Common myeloid progenitor, CD34-positive (primary cell): ENCODE results near the gene DAD1.

Experiments
- CTCF ChIA-PET: fragments of 350-600 bp; sonication (Branson Sonifier 250); formaldehyde crosslinking; loops from one replicate; lab custom pipeline; 2021; ENCODE audit warnings: antibody characterized with exemption; lab: Charles Lee
- POLR2A ChIA-PET: fragments of 350-600 bp; sonication (Branson Sonifier 250); formaldehyde crosslinking; loops from one replicate; lab custom pipeline; 2021; ENCODE audit warnings: antibody characterized with exemption; lab: Charles Lee
- DNase-seq, 3 donors: peaks; one replicate each; pipeline versions ENCODE4 v3.0.0 to v3.0.0-alpha.2; 2013
- H3K27ac ChIP-seq, 2 experiments: 1 replicate in 1 of 2; 2 replicates in 1 of 2; pipeline ENCODE4 v1.7.0; 2013; ENCODE audit warnings: inconsistent platforms in 2 of 2, low read length in 2 of 2, mild to moderate bottlenecking in 2 of 2, low read depth in 1 of 2, moderate library complexity in 1 of 2; ENCODE audit not compliant: severe bottlenecking in 2 of 2, insufficient read depth in 1 of 2, poor library complexity in 1 of 2
- H3K27me3 ChIP-seq, 5 experiments: replicated peaks in 2 of 5; 1 replicate in 3 of 5; 2 replicates in 2 of 5; pipeline versions ENCODE4 v1.6.1 to v1.7.0; 2013; ENCODE audit warnings: low read length in 4 of 5, mild to moderate bottlenecking in 2 of 5, moderate library complexity in 2 of 5, inconsistent platforms in 1 of 5; ENCODE audit not compliant: insufficient read depth in 5 of 5, control insufficient read depth in 4 of 5
- H3K36me3 ChIP-seq, 4 experiments: 1 replicate in 2 of 4; 2 replicates in 2 of 4; pipeline versions ENCODE4 v1.6.1 to v1.7.0; 2013; ENCODE audit warnings: low read length in 3 of 4, control low read depth in 1 of 4, mild to moderate bottlenecking in 1 of 4; ENCODE audit not compliant: control insufficient read depth in 4 of 4, insufficient read depth in 4 of 4
- H3K4me1 ChIP-seq, 4 experiments: 1 replicate in 3 of 4; 2 replicates in 1 of 4; pipeline versions ENCODE4 v1.6.1 to v1.7.1; 2013; ENCODE audit warnings: low read length in 3 of 4, mild to moderate bottlenecking in 3 of 4, control low read depth in 1 of 4, inconsistent platforms in 1 of 4, moderate library complexity in 1 of 4; ENCODE audit not compliant: control insufficient read depth in 4 of 4, insufficient read depth in 4 of 4; ENCODE audit errors: control extremely low read depth in 1 of 4
- H3K4me3 ChIP-seq, 7 experiments: 1 replicate in 4 of 7; 2 replicates in 3 of 7; pipeline versions ENCODE4 v1.5.1 to v1.7.0; 2013; ENCODE audit warnings: mild to moderate bottlenecking in 7 of 7, low read length in 6 of 7, moderate library complexity in 6 of 7, inconsistent platforms in 2 of 7, low read depth in 2 of 7, control low read depth in 1 of 7; ENCODE audit not compliant: insufficient read depth in 4 of 7, control insufficient read depth in 1 of 7; ENCODE audit errors: extremely low read depth in 1 of 7
- H3K9me3 ChIP-seq, 5 experiments: 1 replicate in 4 of 5; 2 replicates in 1 of 5; pipeline versions ENCODE4 v1.6.1 to v1.7.1; 2013; ENCODE audit warnings: low read length in 4 of 5, mild to moderate bottlenecking in 2 of 5, inconsistent platforms in 1 of 5, low read depth in 1 of 5, moderate library complexity in 1 of 5; ENCODE audit not compliant: control insufficient read depth in 4 of 5, insufficient read depth in 2 of 5; ENCODE audit errors: control extremely low read depth in 1 of 5
- WGBS: methylation state at CpG from one replicate; pipeline ENCODE4 v1.1.5; 2013; ENCODE audit not compliant: insufficient coverage; 5-methylcytosine and 5-hydroxymethylcytosine counted together

Gene DAD1

GRCh38 chr14:22540811-22541360, 48.1 kb downstream of the DAD1 start:
- DNase-seq: no peak
- peaks cover 0 to 3% (median 0%) of the 10 kb centered on the region in 5 experiments for H3K27me3 ChIP-seq
- ChIA-PET CTCF (interaction anchor here (1.0 to 3.2 kb wide), 4 partner anchors 12 to 152 kb away, joined by 4 to 10 read pairs (median 6); no protein-coding TSS in a partner anchor), POLR2A (no interaction called here)
- no peaks in the 10 kb centered on the region for H3K9me3 ChIP-seq
- no peak overlapping the region for H3K27ac ChIP-seq
- H3K36me3 ChIP-seq: no peaks in the 10 kb centered on the region
- 93% methylated on average over 2 of the region's 4 CpGs for WGBS
- no peak overlapping the region for H3K4me3 ChIP-seq
- H3K4me1 ChIP-seq: peaks cover 0 to 9% (median 1%) of the 10 kb centered on the region in 4 experiments

- DNase-seq: no peak
- whole genome bisulfite sequencing: 20% methylated on average over 1 of the region's 1 CpG
- Histone ChIP-seq H3K27me3 (peaks cover 0 to 3% (median 0%) of the 10 kb centered on the region in 5 experiments), H3K27ac (no peak overlapping the region), H3K4me1 (peaks cover 0 to 9% (median 1%) of the 10 kb centered on the region in 4 experiments), H3K36me3 (no peaks in the 10 kb centered on the region), H3K9me3 (no peaks in the 10 kb centered on the region), H3K4me3 (no peak overlapping the region)
- CTCF ChIA-PET: interaction anchor here (1.0 to 3.2 kb wide), 5 partner anchors 8 to 41 kb away, joined by 3 to 10 read pairs (median 6); no protein-coding TSS in a partner anchor
- POLR2A ChIA-PET: no interaction called here
Measured at GRCh38 chr14:22540293-22540692, 48.7 kb downstream of the DAD1 start.

DNA sequence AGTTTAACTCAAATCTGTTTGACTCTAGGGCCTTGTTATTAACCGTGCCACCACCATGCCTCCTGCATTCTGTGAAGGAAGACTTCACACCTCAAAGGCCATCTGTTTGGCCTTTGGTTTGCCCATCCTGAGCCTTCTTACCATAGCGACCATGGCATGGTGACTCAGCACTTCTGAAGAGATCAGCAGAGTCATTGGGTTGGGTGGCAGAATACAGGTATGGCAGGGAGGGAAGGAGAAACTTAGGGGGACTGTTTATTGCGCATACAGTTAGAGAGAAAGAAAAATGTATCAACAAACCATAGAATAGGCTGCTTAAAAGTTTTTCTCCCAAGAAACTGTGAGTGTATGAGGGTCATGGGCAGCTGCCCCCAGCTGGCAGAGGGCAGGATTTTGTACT, 49.2 kb downstream of the DAD1 start:
- no peak overlapping the region for H3K27ac ChIP-seq
- peaks cover 0 to 9% (median 1%) of the 10 kb centered on the region in 4 experiments for H3K4me1 ChIP-seq
- ChIA-PET CTCF (interaction anchor here (1.0 to 3.2 kb wide), 4 partner anchors 8 to 30 kb away, joined by 3 to 10 read pairs (median 4); no protein-coding TSS in a partner anchor), POLR2A (interaction anchor here (1.0 kb wide), 1 partner anchor 13 kb away, joined by 3 read pairs; no protein-coding TSS in a partner anchor)
- no peaks in the 10 kb centered on the region for H3K9me3 ChIP-seq
- peak in 2 of 3 donors; percentile 59 for DNase-seq
- H3K36me3 ChIP-seq: no peaks in the 10 kb centered on the region
- no peak overlapping the region for H3K4me3 ChIP-seq
- WGBS: 80% methylated on average over 2 of the region's 3 CpGs
- peaks cover 0 to 3% (median 0%) of the 10 kb centered on the region in 5 experiments for H3K27me3 ChIP-seq

DNA sequence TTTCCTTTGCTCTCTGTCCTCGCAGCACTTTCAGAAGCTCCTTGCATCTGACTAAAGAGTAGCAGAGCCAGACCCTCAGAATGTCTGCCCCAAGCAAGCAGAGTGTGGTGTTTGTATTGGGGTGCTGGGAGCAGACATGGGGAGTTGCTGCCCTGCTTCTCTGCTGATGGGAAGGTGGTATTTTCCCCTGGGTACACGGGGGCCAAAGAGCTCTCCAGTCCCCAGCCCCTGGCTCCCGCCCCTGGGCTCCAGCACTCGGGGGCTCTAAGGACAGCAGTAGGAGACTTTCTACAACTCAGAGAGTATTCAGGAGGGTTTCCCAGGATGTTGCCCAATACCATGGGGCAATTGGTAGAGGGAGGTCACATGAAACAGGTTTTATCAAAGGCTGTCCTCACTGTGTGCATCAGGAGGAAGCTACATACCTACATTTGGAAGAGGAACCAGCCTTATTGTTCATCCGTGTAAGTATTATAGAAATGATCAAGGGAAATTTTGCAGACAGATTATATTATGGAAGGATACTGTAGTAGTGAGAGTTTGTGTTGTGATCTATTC, 50.3 kb downstream of the DAD1 start:
- WGBS: 96% methylated on average over 5 of the region's 5 CpGs
- ChIA-PET CTCF (interaction anchor here (1.0 to 2.4 kb wide), 7 partner anchors 9 to 150 kb away, joined by 3 to 12 read pairs (median 3); no protein-coding TSS in a partner anchor), POLR2A (interaction anchor here (0.6 to 1.0 kb wide), 2 partner anchors 12 kb away, joined by 3 to 5 read pairs; no protein-coding TSS in a partner anchor)

GRCh38 chr14:22537436-22538310, 51.4 kb downstream of the DAD1 start:
- Histone ChIP-seq H3K27me3 (no peaks in the 10 kb centered on the region), H3K4me3 (no peak overlapping the region), H3K36me3 (no peaks in the 10 kb centered on the region), H3K9me3 (no peaks in the 10 kb centered on the region), H3K4me1 (peaks cover 0 to 9% (median 2%) of the 10 kb centered on the region in 4 experiments), H3K27ac (no peak overlapping the region)
- CTCF ChIA-PET: interaction anchor here (0.6 to 2.4 kb wide), 8 partner anchors 12 to 705 kb away, joined by 3 to 12 read pairs (median 3); no protein-coding TSS in a partner anchor
- 100% methylated on average over 6 of the region's 8 CpGs for WGBS
- POLR2A ChIA-PET: no interaction called here
- no peak for DNase-seq

More for the DNA sequence above, 50.3 kb downstream of the DAD1 start:
- Histone ChIP-seq H3K4me1 (peaks cover 0 to 9% (median 1%) of the 10 kb centered on the region in 4 experiments), H3K9me3 (no peaks in the 10 kb centered on the region), H3K27ac (no peak overlapping the region), H3K4me3 (no peak overlapping the region), H3K36me3 (no peaks in the 10 kb centered on the region), H3K27me3 (no peaks in the 10 kb centered on the region)
- no peak for DNase-seq

GRCh38 chr14:22536853-22537338, 52.1 kb downstream of the DAD1 start:
- peak; percentile 72 to 89 (median 87) for DNase-seq
- Histone ChIP-seq H3K9me3 (no peaks in the 10 kb centered on the region), H3K27ac (no peak overlapping the region), H3K27me3 (no peaks in the 10 kb centered on the region), H3K36me3 (no peaks in the 10 kb centered on the region), H3K4me3 (no peak overlapping the region), H3K4me1 (peaks cover 0 to 12% (median 5%) of the 10 kb centered on the region in 4 experiments)
- CTCF ChIA-PET: interaction anchor here (0.6 to 2.4 kb wide), 3 partner anchors 11 to 705 kb away, joined by 3 to 12 read pairs (median 4); no protein-coding TSS in a partner anchor
- WGBS: 91% methylated on average over 5 of the region's 6 CpGs
- POLR2A ChIA-PET: no interaction called here
